HG02885 (cell line): ENCODE data around the gene MARVELD3.
"Not testable (repeated sequence)": the region's sequence is repeated elsewhere in the genome, so short reads cannot be mapped to it uniquely, and the experiment has no call there.

Experiments used
- ATAC-seq: cut with Tn5 transposase; IDR thresholded peaks from one replicate; pipeline ENCODE4 v1.9.1; 2021; ENCODE audit warnings: mild to moderate bottlenecking; ENCODE audit not compliant: unreplicated experiment, poor library complexity

Gene MARVELD3, protein sequence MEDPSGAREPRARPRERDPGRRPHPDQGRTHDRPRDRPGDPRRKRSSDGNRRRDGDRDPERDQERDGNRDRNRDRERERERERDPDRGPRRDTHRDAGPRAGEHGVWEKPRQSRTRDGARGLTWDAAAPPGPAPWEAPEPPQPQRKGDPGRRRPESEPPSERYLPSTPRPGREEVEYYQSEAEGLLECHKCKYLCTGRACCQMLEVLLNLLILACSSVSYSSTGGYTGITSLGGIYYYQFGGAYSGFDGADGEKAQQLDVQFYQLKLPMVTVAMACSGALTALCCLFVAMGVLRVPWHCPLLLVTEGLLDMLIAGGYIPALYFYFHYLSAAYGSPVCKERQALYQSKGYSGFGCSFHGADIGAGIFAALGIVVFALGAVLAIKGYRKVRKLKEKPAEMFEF

DNA sequence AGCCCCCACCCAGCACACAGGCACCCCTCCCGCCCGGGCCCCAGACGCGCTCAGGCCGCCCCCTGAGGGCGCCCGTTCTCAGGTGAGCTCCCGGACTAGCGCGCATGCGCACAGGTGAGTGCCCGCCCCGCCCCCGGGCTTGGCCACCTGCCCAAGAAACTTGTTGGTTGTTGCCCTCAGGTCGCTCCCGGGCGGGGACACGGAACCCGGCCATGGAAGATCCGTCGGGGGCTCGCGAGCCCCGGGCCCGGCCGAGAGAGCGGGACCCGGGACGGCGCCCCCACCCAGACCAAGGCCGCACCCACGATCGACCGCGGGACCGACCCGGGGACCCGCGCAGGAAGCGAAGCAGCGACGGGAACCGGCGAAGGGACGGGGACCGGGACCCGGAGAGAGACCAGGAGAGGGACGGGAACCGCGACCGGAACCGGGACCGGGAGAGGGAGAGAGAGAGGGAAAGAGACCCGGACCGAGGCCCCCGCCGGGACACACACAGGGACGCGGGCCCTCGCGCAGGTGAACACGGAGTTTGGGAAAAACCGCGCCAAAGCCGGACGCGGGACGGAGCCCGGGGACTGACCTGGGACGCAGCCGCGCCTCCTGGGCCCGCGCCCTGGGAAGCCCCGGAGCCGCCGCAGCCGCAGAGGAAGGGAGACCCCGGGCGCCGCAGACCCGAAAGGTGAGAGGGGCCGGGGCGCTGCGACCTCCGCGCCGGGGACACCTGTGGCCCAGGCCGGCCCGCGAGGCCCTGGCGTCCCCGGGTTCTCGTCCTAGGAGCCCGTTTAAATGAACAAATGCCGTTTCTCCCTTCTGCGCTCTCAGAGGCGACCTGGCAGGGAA is at the start of gene MARVELD3:
Gene MARVELD3, plus strand, starts transcription at position 167 of the 840 bp plus-strand sequence. Its CDS starts 46 bp downstream, at position 213.
- no peak for ATAC-seq

DNA sequence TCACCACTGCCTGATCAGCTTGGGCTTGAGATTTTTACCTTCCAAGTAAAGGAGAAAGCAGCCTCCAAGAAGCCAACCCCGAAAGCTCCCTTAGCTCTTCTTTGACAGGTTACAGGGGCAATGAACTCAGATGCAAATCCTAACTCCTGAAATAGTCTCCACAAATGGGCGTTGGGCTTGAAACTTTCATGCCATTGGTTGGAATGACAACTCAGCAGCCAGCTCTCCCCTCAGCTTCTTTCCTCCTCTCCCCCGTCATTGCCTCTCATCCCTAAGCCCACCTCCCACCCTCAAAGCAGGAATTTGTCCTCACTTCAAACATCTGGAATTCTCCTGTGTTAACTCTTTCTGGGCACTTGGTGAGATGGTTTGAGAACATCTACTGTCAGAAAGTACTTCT is 49.0 kb upstream of the MARVELD3 start, which contains the start of gene TAT:
Gene TAT, minus strand, starts transcription at position 122 of the 400 bp plus-strand sequence. CDS start 677 bp downstream, outside the sequence.
- ATAC-seq = no peak

DNA sequence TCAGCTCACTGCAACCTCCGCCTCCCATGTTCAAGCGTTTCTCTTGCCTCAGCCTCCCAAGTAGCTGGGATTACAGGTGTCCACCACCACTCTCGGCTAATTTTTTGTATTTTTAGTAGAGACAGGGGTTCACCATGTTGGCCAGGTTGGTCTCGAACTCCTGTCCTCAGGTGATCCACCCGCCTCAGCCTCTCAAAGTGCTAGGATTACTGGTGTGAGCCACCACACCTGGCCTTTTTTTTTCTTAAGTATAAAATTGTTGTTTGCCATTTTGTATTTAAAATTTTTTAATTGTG is 43.5 kb upstream of the MARVELD3 start:
- not testable (repeated sequence) for ATAC-seq

DNA sequence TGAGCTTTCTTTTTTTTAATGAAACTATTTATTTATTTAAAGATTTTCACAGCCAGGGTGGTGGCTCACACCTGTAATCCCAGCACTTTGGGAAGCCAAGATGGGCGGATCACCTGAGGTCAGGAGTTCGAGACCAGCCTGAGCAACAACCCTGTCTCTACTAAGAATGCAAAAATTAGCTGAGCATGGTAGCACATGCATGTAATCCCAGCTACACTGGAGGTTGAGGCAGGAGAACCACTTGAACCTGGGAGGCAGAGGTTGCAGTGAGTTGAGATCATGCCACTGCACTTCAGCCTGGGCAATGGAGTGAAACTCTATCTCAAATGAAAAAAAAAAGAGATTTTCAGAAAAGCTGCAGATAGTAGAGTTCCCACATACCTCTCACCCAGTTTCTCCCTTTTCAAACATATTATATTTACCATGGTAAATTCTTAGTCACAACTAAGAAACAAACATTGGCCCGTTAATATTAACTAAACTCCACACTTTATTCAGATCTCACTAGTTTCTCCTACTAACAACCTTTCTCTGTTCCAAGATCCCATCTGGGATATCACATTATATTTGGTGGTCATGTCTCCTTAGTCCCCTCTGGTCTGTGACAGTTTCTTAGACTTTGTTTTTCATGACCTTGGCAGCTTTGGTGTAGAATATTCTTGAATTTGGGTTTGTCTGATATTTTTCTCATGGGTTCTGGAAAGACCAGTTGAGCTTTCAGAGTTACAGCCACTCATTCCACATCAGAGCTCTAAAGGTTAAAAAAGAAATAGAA is 41.3 kb upstream of the MARVELD3 start:
- ATAC-seq = no peak

DNA sequence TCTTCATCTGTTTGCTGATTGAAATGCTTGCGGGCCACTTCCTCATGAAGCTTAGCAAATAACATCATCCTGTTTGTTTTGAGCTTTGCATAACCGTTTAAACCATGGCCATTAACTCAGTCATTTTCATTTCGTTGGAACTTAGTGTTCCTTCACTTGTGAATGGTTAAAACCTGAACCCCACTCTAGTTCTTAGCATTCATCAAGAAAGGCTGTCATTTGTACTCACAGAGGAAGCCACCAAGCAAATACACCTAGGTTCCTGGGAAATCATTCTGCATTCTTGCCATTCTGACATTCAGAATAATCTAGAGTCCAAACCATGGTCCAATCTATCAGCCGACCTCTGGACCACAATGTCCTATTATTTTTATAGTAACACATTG is 40.7 kb upstream of the MARVELD3 start:
- ATAC-seq = no peak

DNA sequence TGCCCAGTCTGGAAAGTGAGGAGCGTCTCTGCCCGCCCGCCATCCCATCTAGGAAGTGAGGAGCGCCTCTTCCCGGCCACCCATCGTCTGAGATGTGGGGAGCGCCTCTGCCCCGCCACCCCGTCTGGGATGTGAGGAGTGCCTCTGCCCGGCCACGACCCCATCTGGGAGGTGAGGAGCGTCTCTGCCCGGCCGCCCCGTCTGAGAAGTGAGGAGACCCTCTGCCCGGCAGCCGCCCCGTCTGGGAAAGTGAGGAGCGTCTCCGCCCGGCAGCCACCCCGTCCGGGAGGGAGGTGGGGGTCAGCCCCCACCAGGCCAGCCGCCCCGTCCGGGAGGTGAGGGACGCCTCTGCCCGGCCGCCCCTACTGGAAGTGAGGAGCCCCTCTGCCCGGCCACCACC is 36.6 kb upstream of the MARVELD3 start:
- not testable (repeated sequence) for ATAC-seq

DNA sequence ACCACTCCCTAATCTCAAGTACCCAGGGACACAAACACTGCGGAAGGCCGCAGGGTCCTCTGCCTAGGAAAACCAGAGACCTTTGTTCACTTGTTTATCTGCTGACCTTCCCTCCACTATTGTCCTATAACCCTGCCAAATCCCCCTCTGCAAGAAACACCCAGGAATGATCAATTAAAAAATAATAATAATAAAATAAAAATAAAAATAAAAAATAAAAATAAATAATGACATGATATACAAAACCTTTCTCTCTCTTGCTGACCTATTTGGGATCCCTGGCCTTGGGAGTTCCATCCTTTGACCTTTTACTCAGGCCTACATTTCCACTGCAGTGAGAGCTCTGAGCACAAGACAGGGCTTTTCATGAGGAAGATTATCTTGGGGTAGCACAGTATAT is 35.9 kb upstream of the MARVELD3 start:
- not testable (repeated sequence) for ATAC-seq

DNA sequence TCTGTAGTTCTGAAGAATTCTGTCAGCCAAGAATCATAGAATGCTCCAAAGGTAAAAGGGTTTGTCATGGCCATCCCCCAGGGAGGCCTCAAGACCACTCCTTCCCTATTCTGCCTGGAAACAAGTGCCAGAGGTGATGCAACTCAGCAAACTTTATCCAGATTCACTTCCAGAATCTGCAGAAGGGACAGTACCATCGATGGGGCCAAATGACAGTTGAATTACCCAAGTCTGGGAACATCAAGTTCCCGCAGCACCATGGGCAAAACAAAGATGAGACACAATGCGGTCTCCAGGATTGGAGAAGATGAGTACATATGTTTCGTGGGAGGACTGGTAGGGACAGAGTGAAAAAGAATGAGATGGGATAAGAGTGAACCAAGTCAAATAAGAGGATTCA is 35.4 kb upstream of the MARVELD3 start:
- no peak for ATAC-seq

DNA sequence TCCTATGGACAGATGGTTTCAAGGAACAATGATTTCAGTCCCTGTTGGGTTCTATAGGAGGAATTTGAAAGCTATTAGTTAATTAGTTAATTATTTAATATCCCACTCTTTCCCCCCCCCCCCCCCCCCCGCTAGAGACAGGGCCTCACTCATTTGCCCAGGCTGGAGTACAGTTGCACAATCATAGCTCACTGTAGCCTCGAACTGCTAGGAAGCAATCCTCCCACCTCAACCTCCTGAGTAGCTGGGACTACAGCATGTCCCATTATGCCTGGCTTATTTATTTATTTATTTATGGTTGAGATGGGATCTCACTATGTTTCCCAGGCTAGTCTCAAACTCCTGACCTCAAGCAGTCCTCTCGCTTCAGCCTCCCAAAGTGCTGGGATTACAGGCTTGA is 34.1 kb upstream of the MARVELD3 start:
- ATAC-seq = no peak

DNA sequence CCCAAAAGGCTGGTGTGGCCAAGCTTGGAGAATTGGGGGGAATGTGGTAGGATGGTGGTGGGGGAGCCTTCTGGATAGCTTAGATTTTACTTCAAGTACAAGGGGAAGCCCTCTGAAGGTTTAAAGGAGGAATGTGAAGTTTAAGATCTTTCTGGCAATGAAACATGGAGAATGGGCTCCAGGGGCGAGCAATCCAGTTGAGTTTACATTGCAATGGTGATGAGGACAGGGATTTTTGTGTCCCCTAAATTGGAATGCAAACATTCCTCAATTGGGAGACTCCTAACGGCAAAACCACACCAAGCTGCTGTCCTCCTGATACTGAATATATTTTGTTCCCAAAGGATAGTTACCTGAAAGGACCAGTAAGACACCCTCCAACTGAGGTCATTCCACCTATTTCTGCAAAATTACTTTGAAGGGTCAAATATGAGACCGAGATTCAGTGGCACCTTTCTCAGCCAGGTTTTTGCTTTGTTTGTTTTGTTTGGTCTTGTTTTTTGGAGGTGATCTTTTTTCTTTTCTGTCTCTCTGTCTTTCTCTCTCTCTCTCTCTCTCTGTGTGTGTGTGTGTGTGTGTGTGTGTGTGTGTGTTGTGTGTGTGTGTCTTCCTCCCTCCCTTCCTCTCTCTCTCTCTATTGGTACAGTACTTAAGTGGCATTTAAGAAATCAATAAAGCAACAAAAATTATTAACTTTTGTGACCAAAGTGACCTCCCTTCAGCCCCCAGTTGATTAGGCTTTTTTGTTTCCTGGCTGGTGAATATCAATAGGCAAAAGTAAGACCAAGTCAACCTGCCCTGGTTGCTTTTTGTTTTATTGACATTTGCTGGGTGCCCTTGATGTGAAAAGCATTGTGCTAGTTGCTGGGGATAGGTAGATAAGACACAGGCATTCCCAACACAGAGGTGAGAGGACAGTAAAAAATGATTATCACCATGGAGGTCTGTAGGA is 32.7 kb upstream of the MARVELD3 start:
- ATAC-seq = no peak

DNA sequence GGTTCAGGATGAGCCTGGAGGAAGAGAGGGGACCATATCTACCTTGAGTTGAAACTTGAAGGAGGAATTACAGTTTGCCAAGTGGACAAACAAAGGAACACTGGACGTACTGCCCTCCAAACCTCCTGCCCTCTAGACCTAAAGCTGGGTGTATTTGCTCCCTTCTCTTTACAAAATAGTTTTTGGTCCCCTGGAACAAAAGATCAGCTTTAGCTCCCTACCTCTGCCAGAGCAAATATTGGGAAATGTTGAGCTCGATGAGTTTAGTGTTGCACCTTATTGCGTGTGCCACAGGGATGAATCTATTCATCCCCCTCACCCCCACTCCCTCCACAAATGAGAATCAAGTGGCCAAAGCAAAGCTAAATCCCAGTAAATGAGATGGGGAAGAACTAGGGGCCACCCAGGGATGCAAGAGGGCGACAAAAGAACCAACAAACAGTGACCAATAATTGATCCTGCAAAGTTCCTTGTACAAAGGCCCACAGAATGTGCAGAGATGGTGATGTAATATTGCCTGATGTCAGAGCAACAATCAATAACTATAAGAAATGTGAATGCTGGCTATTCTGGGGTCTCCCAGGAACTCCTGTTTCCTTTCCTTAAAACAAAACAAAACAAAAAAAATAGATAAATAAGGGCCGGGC is 31.9 kb upstream of the MARVELD3 start:
- no peak for ATAC-seq

DNA sequence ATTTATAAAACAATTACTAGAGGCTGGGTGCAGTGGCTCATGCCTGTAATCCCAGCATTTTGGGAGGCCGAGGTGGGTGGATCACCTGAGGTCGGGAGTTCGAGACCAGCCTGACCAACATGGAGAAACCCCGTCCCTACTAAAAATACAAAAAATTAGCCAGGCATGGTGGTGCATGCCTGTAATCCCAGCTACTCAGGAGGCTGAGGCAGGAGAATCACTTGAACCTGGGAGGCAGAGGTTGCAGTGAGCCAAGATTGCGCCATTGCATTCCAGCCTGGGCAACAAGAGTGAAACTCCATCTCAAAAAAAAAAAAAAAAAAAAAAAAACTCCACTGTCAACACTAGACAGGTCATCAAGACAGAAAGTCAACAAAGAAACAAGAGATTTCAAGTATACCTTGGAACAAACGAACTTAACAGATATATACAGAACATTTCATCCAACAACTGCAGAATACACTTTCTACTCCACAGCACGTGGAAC is 30.6 kb upstream of the MARVELD3 start:
- not testable (repeated sequence) for ATAC-seq

DNA sequence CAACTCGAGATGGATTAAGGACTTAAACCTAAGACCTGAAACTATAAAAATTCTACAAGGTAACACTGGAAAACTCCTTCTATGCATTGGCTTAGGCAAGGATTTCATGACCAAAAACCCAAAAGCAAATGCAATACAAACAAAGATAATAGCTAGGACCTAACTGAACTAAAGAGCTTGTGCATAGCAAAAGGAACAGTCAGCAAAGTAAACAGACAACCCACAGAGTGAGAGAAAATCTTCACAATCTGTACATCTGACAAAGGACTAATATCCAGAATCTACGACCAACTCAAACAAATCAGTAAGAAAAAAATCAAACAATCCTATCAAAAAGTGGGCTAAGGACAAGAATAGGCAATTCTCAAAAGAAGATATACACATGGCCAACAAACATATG is 27.6 kb upstream of the MARVELD3 start:
- not testable (repeated sequence) for ATAC-seq

DNA sequence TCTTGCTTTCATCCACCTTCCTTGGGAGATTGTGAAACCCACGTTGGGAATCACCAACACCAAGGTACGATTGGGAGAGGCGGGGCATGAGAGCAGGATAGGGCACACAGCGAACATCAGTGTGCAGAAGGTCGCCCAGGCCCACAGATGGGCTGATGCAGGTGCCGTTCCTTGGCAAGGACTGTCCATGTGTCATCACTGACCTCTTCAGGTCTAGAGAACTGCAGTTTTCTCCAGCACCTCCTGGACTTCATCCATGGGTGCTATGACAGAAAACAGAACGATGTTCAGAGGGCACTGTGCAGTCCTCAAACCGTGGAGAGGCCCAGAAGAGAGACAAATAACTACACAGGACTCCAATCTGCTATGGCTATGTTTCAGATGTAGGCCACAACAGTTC is 25.2 kb upstream of the MARVELD3 start:
- no peak for ATAC-seq

DNA sequence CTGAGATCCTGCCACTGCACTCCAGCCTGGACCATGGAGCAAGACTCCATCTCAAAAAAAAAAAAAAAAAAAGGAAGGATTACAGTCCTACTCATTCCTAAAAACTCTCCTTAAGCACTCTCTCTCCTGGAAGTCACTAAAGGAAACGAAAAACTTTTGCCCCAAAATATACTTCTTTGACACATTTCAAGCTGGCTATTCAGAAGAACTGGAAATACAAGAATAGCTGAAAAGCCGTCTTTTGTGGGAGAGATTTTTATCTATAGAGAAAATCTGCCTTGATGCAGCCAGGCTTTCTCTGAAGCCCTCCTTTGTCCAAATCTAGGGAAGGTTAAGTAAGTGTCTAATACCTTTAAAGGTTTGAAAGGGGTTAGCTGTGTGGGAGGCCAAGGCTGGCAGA is 16.9 kb upstream of the MARVELD3 start:
- no peak for ATAC-seq

DNA sequence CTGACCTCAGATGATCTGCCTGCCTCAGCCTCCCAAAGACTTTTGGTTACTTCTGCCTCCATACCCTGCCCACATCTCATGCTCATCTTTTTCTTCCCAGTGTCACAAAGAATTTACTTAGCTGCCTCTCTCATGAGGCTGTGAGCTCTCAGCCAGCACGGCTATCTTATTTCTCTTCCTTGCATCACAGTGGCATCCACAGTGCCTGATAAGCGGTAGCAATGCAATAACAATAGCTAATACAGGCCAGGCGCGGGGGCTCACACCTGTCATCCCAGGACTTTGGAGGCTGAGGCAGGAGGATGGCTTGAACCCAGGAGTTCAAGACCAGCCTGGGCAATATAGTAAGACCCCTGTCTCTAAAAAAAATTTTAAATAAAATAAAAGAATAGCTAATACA is 15.5 kb upstream of the MARVELD3 start:
- no peak for ATAC-seq

DNA sequence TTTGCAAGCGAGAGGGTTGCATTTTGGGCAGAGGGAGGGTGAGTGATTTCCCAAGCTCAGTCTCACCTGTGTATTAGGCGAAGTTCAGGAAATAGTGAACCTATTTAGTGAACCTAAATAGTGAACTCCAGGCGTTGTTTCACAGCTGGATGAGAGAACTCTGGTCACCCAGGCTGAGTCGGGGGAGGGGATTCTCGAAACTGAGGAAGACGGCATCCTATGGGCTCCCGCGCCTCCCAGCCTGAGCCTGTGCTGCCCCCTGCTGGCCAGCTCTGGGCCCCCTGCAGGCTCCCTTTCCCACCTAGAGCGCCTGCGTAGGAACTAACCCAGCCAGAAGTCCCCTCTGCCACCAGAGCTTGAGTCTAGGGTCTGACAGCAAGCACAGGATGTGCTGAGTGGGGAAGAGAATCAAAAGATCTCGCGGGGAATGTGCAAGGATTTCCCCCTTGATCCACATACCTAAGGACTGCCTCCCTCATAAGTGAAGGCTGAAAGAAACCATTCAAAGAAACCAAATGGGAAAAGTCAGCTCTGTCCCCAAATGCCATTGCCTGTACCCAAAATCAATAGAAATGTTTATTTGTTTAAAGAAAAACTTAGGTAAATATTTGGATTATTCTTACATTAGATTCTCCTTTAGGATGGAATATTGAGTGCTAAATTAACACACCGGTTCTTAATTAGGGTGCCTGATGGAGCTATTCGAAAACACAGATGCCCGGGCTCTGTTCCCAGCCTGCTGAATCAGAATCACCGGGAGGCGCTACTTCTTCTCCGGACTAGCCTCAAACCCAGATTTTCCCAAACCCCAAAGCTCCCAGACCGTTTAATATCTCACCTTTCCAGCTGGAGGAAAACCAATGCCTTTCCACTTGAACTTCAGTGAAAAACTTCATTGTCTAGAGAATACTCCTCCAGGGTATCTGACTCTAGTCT is 14.8 kb upstream of the MARVELD3 start:
- peak; percentile 61 for ATAC-seq

DNA sequence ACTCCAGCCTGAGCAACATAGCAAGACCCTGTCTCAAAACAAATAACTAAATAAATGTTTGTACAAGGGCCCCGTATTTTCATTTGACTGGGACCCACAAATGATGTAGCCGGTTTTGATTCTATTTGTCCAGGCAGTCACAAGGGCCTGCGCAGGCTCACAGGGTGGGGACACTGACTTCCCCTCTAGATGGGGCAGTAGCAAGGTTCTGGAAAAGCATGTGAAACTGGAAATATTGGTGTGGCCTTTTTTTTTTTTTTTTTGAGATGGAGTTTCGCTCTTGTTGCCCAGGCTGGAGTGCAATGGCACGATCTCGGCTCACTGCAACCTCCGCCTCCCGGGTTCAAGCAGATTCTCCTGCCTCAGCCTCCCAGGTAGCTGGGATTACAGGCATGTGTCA is 11.0 kb upstream of the MARVELD3 start:
- not testable (repeated sequence) for ATAC-seq
